ENCODE data around the gene PIK3C2B. TPM values are rescaled to one million over a fixed set of nuclear protein-coding genes. Genes with fewer than 3 reads are reported as not detected.
A peak's percentile ranks its signal among the peaks of the same experiment; 100 is the strongest.

Gene PIK3C2B
- total RNA-seq, 1 experiment from 2014 or later = 35.3 TPM

DNA sequence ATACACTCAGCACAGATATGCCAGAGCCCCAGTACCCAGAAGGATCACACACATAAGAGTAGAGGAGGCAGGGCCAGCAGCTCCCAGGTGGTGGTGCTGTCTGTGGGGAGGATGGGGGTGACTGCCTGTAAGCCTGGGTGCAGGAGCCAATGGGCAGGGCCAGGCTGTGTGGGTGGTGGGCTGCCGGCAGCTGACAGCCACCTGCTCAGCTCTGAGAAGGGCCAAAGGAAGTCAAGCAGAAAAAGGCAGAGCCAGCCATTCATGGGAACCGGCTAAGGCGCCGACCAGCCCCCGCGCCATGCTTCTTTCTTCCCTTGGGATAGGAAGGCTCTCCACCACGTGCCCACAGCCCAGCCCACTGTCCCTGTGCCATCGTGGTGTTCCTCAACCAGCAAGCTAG lies 14.1 kb downstream of the PIK3C2B start:
- Histone ChIP-seq H4K20me1 (ENCODE audit: low read length) (peaks cover 15% of the 10 kb centered on the region; the same call in 1 of the 2 replicates), H3K9ac (ENCODE audit: low read length) (no peak overlapping the region), H3K4me3 (ENCODE audit: low read length) (no peak overlapping the region), H3K36me3 (ENCODE audit: low read depth, low read length) (0 out of 2 replicates have a peak, but pooled peaks cover under 1% of the 10 kb centered on the region), H3K27me3 (ENCODE audit: low read length) (no peaks in the 10 kb centered on the region), H3K4me1 (ENCODE audit: insufficient read depth, low read length) (peaks cover 14% of the 10 kb centered on the region), H2AFZ (ENCODE audit: low read length) (no peak overlapping the region), H3K9me3 (ENCODE audit: low read length) (no peaks in the 10 kb centered on the region), H3K27ac (ENCODE audit: low read length) (no peak overlapping the region), H3F3A (ENCODE audit: low read length, unreplicated experiment) (no peaks in the 10 kb centered on the region), H3K79me2 (ENCODE audit: low read length) (peaks cover 29% of the 10 kb centered on the region), H3K9me2 (replicated peaks; ENCODE audit: low read length) (no peaks in the 10 kb centered on the region), H3K4me2 (ENCODE audit: low read length) (no peak overlapping the region)
- DNase-seq = no peak
- BruUV-seq (replicated peaks) = no TSS peak
- no peak for ATAC-seq
- intact Hi-C loops (cut with micrococcal nuclease) = no loop called here
- CTCF ChIA-PET = interaction anchor here (1.1 kb wide), 1 partner anchor 14 kb away, joined by 8 read pairs; no protein-coding TSS in a partner anchor
- no peak for TF ChIP-seq EZH2 (IDR thresholded peaks at IDR 0.05; ENCODE audit: low read length, unreplicated experiment)
- TF ChIP-seq EZH2phosphoT487 (IDR thresholded peaks at IDR 0.05; ENCODE audit: borderline replicate concordance, low read length) = no peak
- TF ChIP-seq, protein P1, sequence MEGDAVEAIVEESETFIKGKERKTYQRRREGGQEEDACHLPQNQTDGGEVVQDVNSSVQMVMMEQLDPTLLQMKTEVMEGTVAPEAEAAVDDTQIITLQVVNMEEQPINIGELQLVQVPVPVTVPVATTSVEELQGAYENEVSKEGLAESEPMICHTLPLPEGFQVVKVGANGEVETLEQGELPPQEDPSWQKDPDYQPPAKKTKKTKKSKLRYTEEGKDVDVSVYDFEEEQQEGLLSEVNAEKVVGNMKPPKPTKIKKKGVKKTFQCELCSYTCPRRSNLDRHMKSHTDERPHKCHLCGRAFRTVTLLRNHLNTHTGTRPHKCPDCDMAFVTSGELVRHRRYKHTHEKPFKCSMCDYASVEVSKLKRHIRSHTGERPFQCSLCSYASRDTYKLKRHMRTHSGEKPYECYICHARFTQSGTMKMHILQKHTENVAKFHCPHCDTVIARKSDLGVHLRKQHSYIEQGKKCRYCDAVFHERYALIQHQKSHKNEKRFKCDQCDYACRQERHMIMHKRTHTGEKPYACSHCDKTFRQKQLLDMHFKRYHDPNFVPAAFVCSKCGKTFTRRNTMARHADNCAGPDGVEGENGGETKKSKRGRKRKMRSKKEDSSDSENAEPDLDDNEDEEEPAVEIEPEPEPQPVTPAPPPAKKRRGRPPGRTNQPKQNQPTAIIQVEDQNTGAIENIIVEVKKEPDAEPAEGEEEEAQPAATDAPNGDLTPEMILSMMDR (conservative IDR thresholded peaks at IDR 0.05; ENCODE audit: low read depth, low read length) = no peak
- POLR2A ChIA-PET (ENCODE audit: unreplicated experiment) = no interaction called here

GRCh38 chr1:204479387-204480136 lies 15.0 kb downstream of the PIK3C2B start:
- H3K4me2 ChIP-seq (ENCODE audit: low read length) = peak overlapping the region; percentile 27
- H3K4me1 ChIP-seq (ENCODE audit: insufficient read depth, low read length) = peaks cover 14% of the 10 kb centered on the region

More at GRCh38 chr1:204479387-204480136, 15.0 kb downstream of the PIK3C2B start:
- H3K27me3 ChIP-seq (ENCODE audit: low read length) = no peaks in the 10 kb centered on the region
- H3K4me3 ChIP-seq (ENCODE audit: low read length) = no peak overlapping the region
- ChIA-PET POLR2A (ENCODE audit: unreplicated experiment) (no interaction called here), CTCF (no interaction called here)
- no peak overlapping the region for H2AFZ ChIP-seq (ENCODE audit: low read length)
- DNase-seq = peak; percentile 75
- peak; percentile 34; the same call in 1 of the 2 replicates for ATAC-seq
- H3K9me2 ChIP-seq (replicated peaks; ENCODE audit: low read length) = no peaks in the 10 kb centered on the region
- no peaks in the 10 kb centered on the region for H3F3A ChIP-seq (ENCODE audit: low read length, unreplicated experiment)
- peaks cover 31% of the 10 kb centered on the region; the same call in 1 of the 2 replicates for H3K79me2 ChIP-seq (ENCODE audit: low read length)
- TF ChIP-seq EZH2 (IDR thresholded peaks at IDR 0.05; ENCODE audit: low read length, unreplicated experiment) (no peak), EZH2phosphoT487 (IDR thresholded peaks at IDR 0.05; ENCODE audit: borderline replicate concordance, low read length) (no peak)
- TF ChIP-seq, protein P1 (conservative IDR thresholded peaks at IDR 0.05; ENCODE audit: low read depth, low read length) = no peak
- no TSS peak for BruUV-seq (replicated peaks)
- peaks cover 15% of the 10 kb centered on the region; the same call in 1 of the 2 replicates for H4K20me1 ChIP-seq (ENCODE audit: low read length)
- no peak overlapping the region for H3K9ac ChIP-seq (ENCODE audit: low read length)
- 0 out of 2 replicates have a peak, but pooled peaks cover 4% of the 10 kb centered on the region for H3K36me3 ChIP-seq (ENCODE audit: low read depth, low read length)
- no peak overlapping the region for H3K27ac ChIP-seq (ENCODE audit: low read length)
- H3K9me3 ChIP-seq (ENCODE audit: low read length) = no peaks in the 10 kb centered on the region
- intact Hi-C loops (cut with micrococcal nuclease) = no loop called here

Data from PC-3 (cell line).